GM12892 (cell line): ENCODE results near the gene NKAIN4.
"Not testable (repeated sequence)": the region's sequence is repeated elsewhere in the genome, so short reads cannot be mapped to it uniquely, and the experiment has no call there.

Source experiments
- DNase-seq: peaks from one replicate; pipeline ENCODE4 v3.0.0; 2011; ENCODE audit not compliant: insufficient read length
- FAIRE-seq: peaks from 2 replicates; lab custom pipeline; 2011; peaks lifted over from hg19 to GRCh38; lab: Jason Lieb, UNC
- POLR2A ChIP-seq: IDR thresholded peaks from 2 replicates; pipeline ENCODE4 v1.6.1; 2011; ENCODE audit warnings: low read depth, low read length, control low read depth
- POLR2AphosphoS5 ChIP-seq: IDR thresholded peaks from 2 replicates; pipeline ENCODE4 v1.6.1; 2011; ENCODE audit warnings: low read depth, low read length, control low read depth
- TAF1 ChIP-seq: IDR thresholded peaks from 2 replicates; pipeline ENCODE4 v1.6.1; 2011; ENCODE audit warnings: low read depth, mild to moderate bottlenecking, control low read depth, low read length, borderline replicate concordance

Gene NKAIN4

GRCh38 chr20:63223826-63224207, 30.4 kb downstream of the NKAIN4 start:
- TF ChIP-seq TAF1 (no peak), POLR2AphosphoS5 (no peak), POLR2A (no peak)
- FAIRE-seq: no peak
- no peak for DNase-seq

DNA sequence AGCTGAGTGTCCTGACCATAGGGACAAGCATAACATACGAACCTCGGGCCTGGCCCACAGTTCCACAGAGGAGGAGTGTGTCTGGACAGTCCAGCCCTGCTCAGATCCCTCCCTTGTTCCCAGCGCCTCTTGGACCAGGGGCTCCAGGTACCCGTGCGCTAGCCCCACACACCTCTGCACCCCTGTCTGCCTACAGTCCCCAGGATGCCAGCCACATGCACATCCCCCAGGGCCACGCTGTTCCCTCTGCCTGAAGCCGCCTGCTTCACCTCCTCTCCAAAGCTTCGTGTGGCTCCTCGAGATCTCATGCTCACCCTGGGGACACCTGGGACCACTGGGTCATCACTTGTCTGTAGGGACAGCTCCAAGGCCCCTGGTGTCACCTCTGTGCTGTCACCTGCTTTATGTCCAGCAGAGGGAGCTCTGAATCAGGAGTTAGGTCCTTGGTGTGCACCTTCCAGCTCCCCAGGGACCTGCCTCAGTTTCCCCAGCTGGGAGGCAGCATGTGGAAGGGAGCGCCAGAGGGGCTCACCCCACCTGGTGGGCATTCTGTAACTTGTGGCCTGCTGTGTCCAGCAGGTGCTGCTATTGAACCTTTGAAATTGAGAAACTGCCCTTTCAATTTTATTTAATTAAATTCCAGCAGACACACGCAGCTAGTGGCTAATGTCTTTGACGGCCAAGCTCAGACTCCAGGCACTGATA, 31.0 kb downstream of the NKAIN4 start:
- no peak for DNase-seq
- no peak for FAIRE-seq
- TF ChIP-seq POLR2AphosphoS5 (no peak), TAF1 (no peak)

DNA sequence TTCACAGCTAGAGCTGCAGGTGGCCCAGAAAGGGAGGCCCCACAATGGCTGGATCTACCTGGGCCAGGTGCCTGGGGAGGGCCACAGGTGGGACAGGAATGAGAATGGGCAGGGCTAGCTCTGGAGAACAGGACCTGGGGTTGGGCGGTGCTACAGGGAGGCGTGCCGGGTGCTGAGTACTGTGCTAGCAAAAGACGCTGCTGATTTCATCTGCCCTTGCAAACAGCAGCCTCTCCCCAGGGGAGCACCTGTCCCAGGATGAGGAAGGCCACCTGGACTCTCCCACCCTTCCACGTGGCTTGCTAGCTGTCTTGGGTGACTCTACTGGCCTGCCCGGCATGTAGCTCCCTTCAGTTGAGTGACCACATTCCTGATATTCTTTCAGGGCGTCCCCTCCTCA, 31.7 kb downstream of the NKAIN4 start:
- TF ChIP-seq POLR2A (no peak), POLR2AphosphoS5 (no peak), TAF1 (no peak)
- FAIRE-seq (no peak), DNase-seq (no peak)

DNA sequence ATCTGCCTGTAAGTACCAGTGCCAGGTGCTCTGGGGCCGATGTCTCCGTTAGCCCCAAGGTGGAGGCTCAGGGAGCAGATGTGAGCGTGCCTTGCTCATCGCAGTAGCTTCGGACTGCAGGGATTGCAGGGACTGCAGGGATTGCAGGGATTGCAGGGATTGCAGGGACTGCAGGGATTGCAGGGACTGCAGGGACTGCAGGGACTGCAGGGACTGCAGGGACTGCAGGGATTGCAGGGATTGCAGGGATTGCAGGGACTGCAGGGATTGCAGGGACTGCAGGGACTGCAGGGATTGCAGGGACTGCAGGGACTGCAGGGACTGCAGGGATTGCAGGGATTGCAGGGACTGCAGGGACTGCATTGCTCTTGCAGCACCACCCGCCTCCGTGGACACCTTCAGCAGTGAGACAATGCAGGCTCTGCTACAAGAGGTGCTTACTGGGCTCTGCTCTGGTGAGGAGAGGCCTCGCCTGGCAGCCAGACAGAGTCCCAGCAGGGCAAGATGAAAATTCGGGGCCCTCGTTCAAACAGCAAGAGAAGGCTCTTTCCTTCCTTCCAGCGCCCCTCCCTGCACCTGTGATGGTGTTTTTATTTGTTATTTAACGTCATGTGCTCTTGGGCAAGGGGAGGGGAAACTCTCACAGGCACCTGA, 32.7 kb downstream of the NKAIN4 start:
- DNase-seq, FAIRE-seq: not testable (repeated sequence)

DNA sequence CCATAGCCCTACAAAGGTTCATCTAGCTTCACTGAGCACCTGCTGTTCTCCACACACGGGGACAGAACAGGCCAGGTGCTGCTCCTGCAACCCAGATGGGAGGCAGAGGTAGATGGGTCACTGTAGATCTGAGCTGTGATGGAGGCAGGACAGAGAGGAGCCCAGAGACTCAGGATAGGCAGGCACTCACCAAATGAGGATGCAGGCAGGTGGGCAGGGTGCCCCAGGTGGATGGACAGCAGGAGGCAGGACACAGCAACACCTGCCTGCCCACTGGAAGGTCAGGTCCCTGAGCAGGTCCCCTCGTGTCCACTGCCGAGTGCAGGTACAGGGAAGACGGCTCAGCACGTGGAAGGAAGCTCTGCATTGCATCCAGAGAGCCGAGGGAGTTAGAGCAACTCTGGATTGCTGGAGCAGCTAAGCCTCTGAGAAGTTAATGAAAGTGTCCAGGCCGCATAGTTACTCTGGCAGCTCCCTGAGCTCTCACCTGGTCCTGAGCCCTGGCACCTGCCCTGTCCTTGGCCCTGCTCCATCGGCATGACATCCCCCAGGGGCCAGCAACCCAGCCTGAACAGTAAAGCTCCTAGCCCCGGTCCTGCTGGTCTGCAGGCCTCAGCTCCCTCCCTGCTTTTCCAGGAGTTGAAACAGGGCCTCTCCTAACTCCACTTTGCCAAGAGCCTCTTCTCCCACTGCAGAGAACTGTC, 33.4 kb downstream of the NKAIN4 start:
- no peak for DNase-seq
- FAIRE-seq: no peak
- TF ChIP-seq TAF1 (no peak), POLR2A (no peak), POLR2AphosphoS5 (no peak)

GRCh38 chr20:63219866-63220521, 34.3 kb downstream of the NKAIN4 start:
- TF ChIP-seq TAF1 (no peak), POLR2AphosphoS5 (no peak), POLR2A (no peak)
- no peak for FAIRE-seq

DNA sequence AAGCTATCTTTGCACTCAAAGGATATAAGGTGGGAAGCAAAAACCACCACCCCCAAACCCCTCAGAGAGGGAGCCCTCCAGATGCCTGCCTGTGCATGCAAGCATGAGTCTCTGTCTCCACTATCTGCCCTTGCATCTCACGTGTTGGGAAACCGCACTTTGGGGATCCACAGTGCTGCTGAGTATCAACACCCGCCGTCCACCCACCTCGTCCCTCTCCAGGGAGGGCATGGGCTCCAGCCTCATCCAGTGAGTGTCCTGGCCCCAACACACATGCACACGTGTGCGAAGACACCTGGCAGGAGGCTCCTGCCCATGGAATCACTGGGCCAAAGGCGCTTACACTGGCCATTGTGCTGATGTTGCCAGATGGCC, 34.8 kb downstream of the NKAIN4 start:
- no peak for FAIRE-seq
- no peak for DNase-seq
- no peak for TF ChIP-seq POLR2AphosphoS5
- TF ChIP-seq TAF1: no peak
- no peak for TF ChIP-seq POLR2A

More at GRCh38 chr20:63219866-63220521, 34.3 kb downstream of the NKAIN4 start:
- no peak for DNase-seq

DNA sequence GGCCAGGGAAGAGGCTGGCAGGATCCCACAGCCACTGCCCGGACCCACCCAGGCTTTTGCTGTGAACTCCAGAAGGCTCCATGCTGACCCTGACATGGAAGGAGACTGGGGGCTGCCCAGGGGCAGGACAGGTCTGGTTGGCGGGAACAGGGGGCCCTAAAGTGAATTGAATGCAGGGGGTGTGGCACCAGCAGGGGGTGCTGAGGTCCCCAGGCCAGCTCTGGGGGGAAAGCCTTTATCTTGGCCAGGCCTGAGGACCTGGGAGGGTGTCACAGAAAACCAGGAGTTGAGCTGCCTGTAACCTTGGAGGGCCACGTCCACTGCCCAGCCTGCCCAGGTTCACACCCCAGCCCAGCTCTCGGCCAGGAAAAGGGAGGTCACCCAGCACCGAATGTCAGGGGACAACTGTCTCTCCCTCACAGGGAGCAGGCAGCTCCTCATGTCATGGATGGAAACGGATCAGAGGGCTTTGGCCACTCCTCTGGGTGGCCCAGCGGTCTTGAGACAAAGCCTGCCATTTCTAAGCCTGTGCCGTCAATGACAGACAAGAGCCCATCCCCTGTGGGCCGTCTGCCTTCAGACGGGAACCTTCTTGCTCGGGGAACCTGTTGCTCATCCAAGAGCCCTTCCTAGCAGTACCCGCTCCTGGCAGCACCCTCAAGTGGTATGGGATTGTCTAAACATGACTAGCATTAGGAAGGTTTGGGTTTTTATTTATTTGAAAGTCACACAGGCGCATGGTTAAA, 35.4 kb downstream of the NKAIN4 start:
- TF ChIP-seq TAF1: no peak
- TF ChIP-seq POLR2AphosphoS5: no peak
- no peak for TF ChIP-seq POLR2A
- DNase-seq (no peak), FAIRE-seq (no peak)

GRCh38 chr20:63217706-63218105, 36.6 kb downstream of the NKAIN4 start:
- DNase-seq: no peak
- TF ChIP-seq POLR2AphosphoS5: no peak
- no peak for TF ChIP-seq TAF1
- TF ChIP-seq POLR2A: no peak
- no peak for FAIRE-seq

GRCh38 chr20:63216849-63217471, 37.3 kb downstream of the NKAIN4 start:
- FAIRE-seq (no peak), DNase-seq (no peak)
- no peak for TF ChIP-seq POLR2A
- no peak for TF ChIP-seq POLR2AphosphoS5
- no peak for TF ChIP-seq TAF1

DNA sequence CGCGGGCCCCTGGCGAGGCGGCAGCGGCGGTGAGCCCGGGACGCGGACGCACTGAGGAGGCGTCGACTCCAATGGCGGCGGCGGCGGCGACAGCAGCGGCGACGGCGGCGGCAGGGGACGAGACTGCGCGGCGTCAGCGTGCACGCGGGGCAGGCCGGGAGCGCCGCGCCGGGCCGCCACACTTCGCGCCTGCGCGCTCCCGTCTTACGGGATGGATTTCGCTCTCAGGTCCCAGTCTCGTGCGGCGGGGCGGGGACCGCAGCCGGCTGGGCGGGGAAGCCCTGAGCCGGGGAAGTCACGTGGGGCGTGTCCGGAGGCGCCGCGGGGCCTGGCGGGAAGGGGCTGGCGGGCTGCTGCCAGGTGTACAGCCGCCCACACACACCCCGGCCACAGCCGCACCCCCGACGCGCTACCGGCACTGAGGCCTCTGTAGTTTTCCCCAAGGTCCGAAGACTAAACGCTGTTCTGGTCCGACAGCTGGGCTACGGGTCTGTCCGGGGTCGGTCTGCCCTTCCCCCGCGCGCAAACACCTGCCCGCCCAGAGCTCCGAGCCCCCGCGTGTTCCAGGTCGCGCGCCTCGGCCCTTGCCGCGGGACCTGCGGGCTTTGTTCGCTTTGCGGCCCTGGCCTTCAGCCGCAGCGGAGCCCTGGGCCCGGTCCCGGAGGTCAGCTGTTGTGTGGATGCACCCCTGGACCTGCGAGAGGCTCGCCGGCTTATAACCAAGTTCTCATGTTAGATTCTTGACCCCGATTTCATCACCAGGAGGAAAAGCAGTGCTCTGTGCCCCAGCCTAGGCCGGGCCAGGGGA, 38.0 kb downstream of the NKAIN4 start, which contains the start of gene YTHDF1:
TSS of gene YTHDF1 (minus strand) at position 91 of the 808 bp plus-strand sequence. CDS start 239 bp downstream, outside the sequence.
- TF ChIP-seq POLR2AphosphoS5: 0 out of 2 replicates have a peak, but pooled peaks have one; percentile 36
- peak; percentile 45; the same call in 1 of the 2 replicates for TF ChIP-seq POLR2A
- TF ChIP-seq TAF1: no peak
- peak; percentile 100 for DNase-seq
- FAIRE-seq: peak; percentile 96
